ENCODE data around the gene SNAP47.

The SNAP47 gene

DNA sequence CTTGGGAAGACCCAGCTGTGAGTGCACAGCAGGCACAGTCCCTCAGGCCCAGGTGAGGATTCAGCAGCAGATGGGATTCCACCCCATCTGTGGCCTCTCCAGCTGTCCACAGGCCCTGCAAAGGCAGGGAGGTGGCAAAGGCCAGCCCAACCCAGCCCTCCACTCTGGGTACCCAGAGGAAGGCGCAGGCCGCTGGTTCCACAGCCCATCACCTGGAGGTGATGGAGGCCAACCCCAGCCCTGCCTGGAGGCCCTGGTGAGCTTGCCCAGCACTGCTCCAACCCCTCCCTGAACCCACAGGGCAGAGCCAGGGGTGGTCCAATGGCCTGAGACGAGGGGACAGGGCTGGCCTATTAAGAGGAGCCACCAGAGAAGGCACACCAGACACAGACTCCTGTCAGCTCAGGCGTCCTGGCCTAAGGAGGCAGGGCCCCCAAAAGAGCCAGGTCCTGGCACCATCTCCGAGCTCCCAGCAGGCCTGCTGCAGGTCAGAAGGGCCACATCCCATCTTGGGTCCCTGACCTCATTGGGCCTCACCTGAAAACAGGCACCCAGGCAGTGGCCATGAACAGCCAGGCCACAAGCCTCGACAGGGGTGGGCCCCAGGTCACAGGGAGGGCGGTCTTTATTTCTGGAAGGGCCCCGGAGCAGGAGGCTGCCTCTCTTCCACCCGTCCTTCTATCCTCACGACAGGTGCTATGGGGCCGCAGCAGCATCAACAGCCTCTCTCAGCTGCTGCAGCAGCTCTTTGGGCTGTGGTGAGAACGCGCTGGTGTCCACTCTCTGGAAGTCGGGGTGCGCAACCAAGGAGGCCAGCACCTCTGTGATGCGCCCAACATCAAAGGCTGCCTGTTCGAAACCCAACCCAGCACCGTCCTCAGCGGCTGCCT, 3.3 kb upstream of the SNAP47 start:
- Histone ChIP-seq H3K36me3 (ENCODE audit: control insufficient read depth in 4 of 4, insufficient read depth in 4 of 4, low read length in 3 of 4) (peaks cover 0 to 36% (median 28%) of the 10 kb centered on the region in 4 experiments), H3K27ac (ENCODE audit: insufficient read depth in 1 of 2, low read depth in 1 of 2, low read length in 2 of 2, poor library complexity in 1 of 2, severe bottlenecking in 2 of 2) (no peak overlapping the region), H3K9me3 (ENCODE audit: control extremely low read depth in 1 of 5, control insufficient read depth in 4 of 5, insufficient read depth in 2 of 5, low read depth in 1 of 5, low read length in 4 of 5) (no peaks in the 10 kb centered on the region), H3K4me1 (ENCODE audit: control extremely low read depth in 1 of 4, control insufficient read depth in 4 of 4, insufficient read depth in 4 of 4, low read length in 3 of 4) (peaks cover 0 to 47% (median 43%) of the 10 kb centered on the region in 4 experiments), H3K27me3 (replicated peaks in 2 of 5; ENCODE audit: control insufficient read depth in 4 of 5, insufficient read depth in 5 of 5, low read length in 4 of 5) (no peaks in the 10 kb centered on the region), H3K4me3 (ENCODE audit: control insufficient read depth in 1 of 7, extremely low read depth in 1 of 7, insufficient read depth in 4 of 7, low read depth in 2 of 7, low read length in 6 of 7) (no peak overlapping the region)
- ChIA-PET POLR2A (no interaction called here), CTCF (interaction anchor here (0.8 to 2.1 kb wide), 3 partner anchors 14 to 251 kb away, joined by 3 to 5 read pairs (median 3); no protein-coding TSS in a partner anchor)
- no peak for DNase-seq
- 97% methylated on average over 19 of the region's 19 CpGs for WGBS (ENCODE audit: insufficient coverage)

- no peaks in the 10 kb centered on the region for H3K9me3 ChIP-seq (ENCODE audit: control extremely low read depth in 1 of 5, control insufficient read depth in 4 of 5, insufficient read depth in 2 of 5, low read depth in 1 of 5, low read length in 4 of 5)
- peaks cover 0 to 36% (median 28%) of the 10 kb centered on the region in 4 experiments for H3K36me3 ChIP-seq (ENCODE audit: control insufficient read depth in 4 of 4, insufficient read depth in 4 of 4, low read length in 3 of 4)
- 97% methylated on average over 16 of the region's 18 CpGs for whole genome bisulfite sequencing (ENCODE audit: insufficient coverage)
- H3K4me3 ChIP-seq (ENCODE audit: control insufficient read depth in 1 of 7, extremely low read depth in 1 of 7, insufficient read depth in 4 of 7, low read depth in 2 of 7, low read length in 6 of 7), result no peak overlapping the region
- DNase-seq, result no peak
- H3K4me1 ChIP-seq (ENCODE audit: control extremely low read depth in 1 of 4, control insufficient read depth in 4 of 4, insufficient read depth in 4 of 4, low read length in 3 of 4), result peaks cover 0 to 47% (median 41%) of the 10 kb centered on the region in 4 experiments
- ChIA-PET POLR2A (no interaction called here), CTCF (interaction anchor here (2.1 kb wide), 1 partner anchor 31 kb away, joined by 5 read pairs; no protein-coding TSS in a partner anchor)
- H3K27ac ChIP-seq (ENCODE audit: insufficient read depth in 1 of 2, low read depth in 1 of 2, low read length in 2 of 2, poor library complexity in 1 of 2, severe bottlenecking in 2 of 2), result no peak overlapping the region
- no peaks in the 10 kb centered on the region for H3K27me3 ChIP-seq (replicated peaks in 2 of 5; ENCODE audit: control insufficient read depth in 4 of 5, insufficient read depth in 5 of 5, low read length in 4 of 5)
Observed at GRCh38 chr1:227732586-227733308, 2.5 kb upstream of the SNAP47 start.

GRCh38 chr1:227733309-227733705, 1.9 kb upstream of the SNAP47 start:
- Histone ChIP-seq H3K27me3 (replicated peaks in 2 of 5; ENCODE audit: control insufficient read depth in 4 of 5, insufficient read depth in 5 of 5, low read length in 4 of 5) (no peaks in the 10 kb centered on the region), H3K27ac (ENCODE audit: insufficient read depth in 1 of 2, low read depth in 1 of 2, low read length in 2 of 2, poor library complexity in 1 of 2, severe bottlenecking in 2 of 2) (no peak overlapping the region), H3K4me1 (ENCODE audit: control extremely low read depth in 1 of 4, control insufficient read depth in 4 of 4, insufficient read depth in 4 of 4, low read length in 3 of 4) (peaks cover 0 to 42% (median 36%) of the 10 kb centered on the region in 4 experiments), H3K4me3 (ENCODE audit: control insufficient read depth in 1 of 7, extremely low read depth in 1 of 7, insufficient read depth in 4 of 7, low read depth in 2 of 7, low read length in 6 of 7) (peak overlapping the region in 1 of 7 experiments; percentile 93), H3K9me3 (ENCODE audit: control extremely low read depth in 1 of 5, control insufficient read depth in 4 of 5, insufficient read depth in 2 of 5, low read depth in 1 of 5, low read length in 4 of 5) (no peaks in the 10 kb centered on the region), H3K36me3 (ENCODE audit: control insufficient read depth in 4 of 4, insufficient read depth in 4 of 4, low read length in 3 of 4) (peaks cover 0 to 36% (median 28%) of the 10 kb centered on the region in 4 experiments)
- ChIA-PET POLR2A (no interaction called here), CTCF (no interaction called here)
- 99% methylated on average over 9 of the region's 15 CpGs for WGBS (ENCODE audit: insufficient coverage)
- DNase-seq, result no peak

DNA sequence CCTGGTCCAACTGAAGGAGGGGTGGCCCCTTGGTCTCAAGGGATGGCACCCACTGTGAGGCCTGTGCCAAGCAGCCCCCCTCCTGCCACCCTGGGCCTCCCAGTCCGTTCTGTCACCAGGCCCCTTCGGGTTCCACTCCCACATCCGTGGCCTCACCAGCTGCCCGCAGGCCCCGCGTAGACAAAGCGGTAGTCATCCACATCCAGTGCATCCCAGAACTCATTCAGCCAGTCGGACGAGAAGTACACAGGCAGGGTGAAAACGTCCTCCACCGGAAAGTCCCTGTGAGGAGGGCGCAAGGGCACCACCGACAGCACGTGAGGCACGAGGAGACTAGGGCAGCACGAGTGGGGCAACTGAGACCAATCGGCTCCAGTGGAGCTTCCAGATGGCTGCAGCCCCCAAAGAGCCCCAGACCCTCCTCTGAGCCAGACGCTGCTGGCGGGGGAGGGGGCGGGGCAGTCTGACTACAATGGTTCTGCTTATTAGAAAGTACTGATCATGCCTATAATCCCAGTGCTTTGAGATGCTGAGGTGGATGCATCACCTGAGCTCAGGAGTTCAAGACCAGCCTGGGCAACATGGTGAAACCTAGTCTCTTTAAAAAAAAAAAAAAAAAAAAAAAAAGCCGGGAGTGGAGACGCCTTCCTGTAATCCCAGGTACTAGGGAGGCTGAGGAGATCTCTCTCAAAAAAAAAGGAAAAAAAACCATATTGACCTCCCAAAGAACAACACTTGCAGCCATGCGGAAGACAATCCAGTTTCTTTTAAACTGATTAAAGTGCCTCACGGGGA, 1.3 kb upstream of the SNAP47 start:
- 88% methylated on average over 21 of the region's 24 CpGs for WGBS (ENCODE audit: insufficient coverage)
- no peaks in the 10 kb centered on the region for H3K9me3 ChIP-seq (ENCODE audit: control extremely low read depth in 1 of 5, control insufficient read depth in 4 of 5, insufficient read depth in 2 of 5, low read depth in 1 of 5, low read length in 4 of 5)
- peak overlapping the region in 1 of 2 experiments; percentile 82 for H3K27ac ChIP-seq (ENCODE audit: insufficient read depth in 1 of 2, low read depth in 1 of 2, low read length in 2 of 2, poor library complexity in 1 of 2, severe bottlenecking in 2 of 2)
- H3K27me3 ChIP-seq (replicated peaks in 2 of 5; ENCODE audit: control insufficient read depth in 4 of 5, insufficient read depth in 5 of 5, low read length in 4 of 5), result no peaks in the 10 kb centered on the region
- H3K36me3 ChIP-seq (ENCODE audit: control insufficient read depth in 4 of 4, insufficient read depth in 4 of 4, low read length in 3 of 4), result peaks cover 0 to 39% (median 28%) of the 10 kb centered on the region in 4 experiments
- ChIA-PET CTCF (interaction anchor here (0.6 kb wide), 1 partner anchor 57 kb away, joined by 3 read pairs; no protein-coding TSS in a partner anchor), POLR2A (no interaction called here)
- DNase-seq, result no peak
- peak overlapping the region in 6 of 7 experiments; percentile 73 to 93 (median 84) for H3K4me3 ChIP-seq (ENCODE audit: control insufficient read depth in 1 of 7, extremely low read depth in 1 of 7, insufficient read depth in 4 of 7, low read depth in 2 of 7, low read length in 6 of 7)
- peaks cover 0 to 37% (median 31%) of the 10 kb centered on the region in 4 experiments for H3K4me1 ChIP-seq (ENCODE audit: control extremely low read depth in 1 of 4, control insufficient read depth in 4 of 4, insufficient read depth in 4 of 4, low read length in 3 of 4)

GRCh38 chr1:227734546-227734855, 734 bp upstream of the SNAP47 start:
- ChIA-PET CTCF (interaction anchor here (0.6 kb wide), 1 partner anchor 58 kb away, joined by 3 read pairs; no protein-coding TSS in a partner anchor), POLR2A (no interaction called here)
- H3K27me3 ChIP-seq (replicated peaks in 2 of 5; ENCODE audit: control insufficient read depth in 4 of 5, insufficient read depth in 5 of 5, low read length in 4 of 5), result no peaks in the 10 kb centered on the region
- 6% methylated on average over 6 of the region's 10 CpGs for WGBS (ENCODE audit: insufficient coverage)
- DNase-seq, result peak in 2 of 3 donors; percentile 8 to 38
- H3K4me1 ChIP-seq (ENCODE audit: control extremely low read depth in 1 of 4, control insufficient read depth in 4 of 4, insufficient read depth in 4 of 4, low read length in 3 of 4), result peaks cover 0 to 31% (median 26%) of the 10 kb centered on the region in 4 experiments
- no peaks in the 10 kb centered on the region for H3K9me3 ChIP-seq (ENCODE audit: control extremely low read depth in 1 of 5, control insufficient read depth in 4 of 5, insufficient read depth in 2 of 5, low read depth in 1 of 5, low read length in 4 of 5)
- H3K36me3 ChIP-seq (ENCODE audit: control insufficient read depth in 4 of 4, insufficient read depth in 4 of 4, low read length in 3 of 4), result peaks cover 0 to 40% (median 30%) of the 10 kb centered on the region in 4 experiments
- H3K27ac ChIP-seq (ENCODE audit: insufficient read depth in 1 of 2, low read depth in 1 of 2, low read length in 2 of 2, poor library complexity in 1 of 2, severe bottlenecking in 2 of 2), result peak overlapping the region in 1 of 2 experiments; percentile 82
- peak overlapping the region; percentile 69 to 93 (median 82) for H3K4me3 ChIP-seq (ENCODE audit: control insufficient read depth in 1 of 7, extremely low read depth in 1 of 7, insufficient read depth in 4 of 7, low read depth in 2 of 7, low read length in 6 of 7)

GRCh38 chr1:227735539-227736285, 477 bp downstream of the SNAP47 start:
- CTCF ChIA-PET, result no interaction called here
- Histone ChIP-seq H3K4me3 (ENCODE audit: control insufficient read depth in 1 of 7, extremely low read depth in 1 of 7, insufficient read depth in 4 of 7, low read depth in 2 of 7, low read length in 6 of 7) (peak overlapping the region; percentile 69 to 93 (median 82)), H3K4me1 (ENCODE audit: control extremely low read depth in 1 of 4, control insufficient read depth in 4 of 4, insufficient read depth in 4 of 4, low read length in 3 of 4) (peaks cover 0 to 26% (median 25%) of the 10 kb centered on the region in 4 experiments), H3K27ac (ENCODE audit: insufficient read depth in 1 of 2, low read depth in 1 of 2, low read length in 2 of 2, poor library complexity in 1 of 2, severe bottlenecking in 2 of 2) (peak overlapping the region; percentile 46 to 82), H3K9me3 (ENCODE audit: control extremely low read depth in 1 of 5, control insufficient read depth in 4 of 5, insufficient read depth in 2 of 5, low read depth in 1 of 5, low read length in 4 of 5) (no peaks in the 10 kb centered on the region), H3K27me3 (replicated peaks in 2 of 5; ENCODE audit: control insufficient read depth in 4 of 5, insufficient read depth in 5 of 5, low read length in 4 of 5) (no peaks in the 10 kb centered on the region), H3K36me3 (ENCODE audit: control insufficient read depth in 4 of 4, insufficient read depth in 4 of 4, low read length in 3 of 4) (peaks cover 0 to 37% (median 30%) of the 10 kb centered on the region in 4 experiments)
- DNase-seq, result peak in 1 of 3 donors; percentile 8
- 5% methylated on average over 10 of the region's 31 CpGs for WGBS (ENCODE audit: insufficient coverage)
- POLR2A ChIA-PET, result no interaction called here
